ENCODE results near the gene NF1.

The NF1 gene

GRCh38 chr17:31092475-31093064 lies 2.2 kb upstream of the NF1 start:
- TF ChIP-seq SIN3A (IDR thresholded peaks at IDR 0.05; ENCODE audit: borderline replicate concordance, insufficient read depth, low read length) (no peak), REST (IDR thresholded peaks at IDR 0.05; ENCODE audit: insufficient read depth in 1 of 2, low read depth in 2 of 2, low read length in 2 of 2) (no peak), POLR2AphosphoS5 (IDR thresholded peaks at IDR 0.05; ENCODE audit: low read depth, low read length) (no peak), TAF1 (IDR thresholded peaks at IDR 0.05; ENCODE audit: borderline replicate concordance, insufficient read depth, low read length) (no peak), FOXP2 (optimal IDR thresholded peaks at IDR 0.05; ENCODE audit: borderline replicate concordance, extremely low read depth, extremely low read length, insufficient read depth) (no peak)

GRCh38 chr17:31093866-31094599 lies 744 bp upstream of the NF1 start:
- TF ChIP-seq REST (IDR thresholded peaks at IDR 0.05; ENCODE audit: insufficient read depth in 1 of 2, low read depth in 2 of 2, low read length in 2 of 2) (no peak), FOXP2 (optimal IDR thresholded peaks at IDR 0.05; ENCODE audit: borderline replicate concordance, extremely low read depth, extremely low read length, insufficient read depth) (no peak), SIN3A (IDR thresholded peaks at IDR 0.05; ENCODE audit: borderline replicate concordance, insufficient read depth, low read length) (no peak), POLR2AphosphoS5 (IDR thresholded peaks at IDR 0.05; ENCODE audit: low read depth, low read length) (no peak), TAF1 (IDR thresholded peaks at IDR 0.05; ENCODE audit: borderline replicate concordance, insufficient read depth, low read length) (no peak)

- peak; percentile 18 for TF ChIP-seq POLR2AphosphoS5 (IDR thresholded peaks at IDR 0.05; ENCODE audit: low read depth, low read length)
- TF ChIP-seq REST (IDR thresholded peaks at IDR 0.05; ENCODE audit: insufficient read depth in 1 of 2, low read depth in 2 of 2, low read length in 2 of 2) = no peak
Observed at GRCh38 chr17:31095236-31096105, 694 bp downstream of the NF1 start.

- TF ChIP-seq REST (IDR thresholded peaks at IDR 0.05; ENCODE audit: insufficient read depth in 1 of 2, low read depth in 2 of 2, low read length in 2 of 2) = no peak
- no peak for TF ChIP-seq POLR2AphosphoS5 (IDR thresholded peaks at IDR 0.05; ENCODE audit: low read depth, low read length)
- no peak for TF ChIP-seq TAF1 (IDR thresholded peaks at IDR 0.05; ENCODE audit: borderline replicate concordance, insufficient read depth, low read length)
- TF ChIP-seq FOXP2 (optimal IDR thresholded peaks at IDR 0.05; ENCODE audit: borderline replicate concordance, extremely low read depth, extremely low read length, insufficient read depth) = no peak
- TF ChIP-seq SIN3A (IDR thresholded peaks at IDR 0.05; ENCODE audit: borderline replicate concordance, insufficient read depth, low read length) = no peak
Observed at GRCh38 chr17:31096106-31096436, 1.3 kb downstream of the NF1 start.
